Suppressor macrophage treated with lipopolysaccharide for 4 hours (primary cell): Measurements from ENCODE around the gene MPV17.
A peak's percentile ranks its signal among the peaks of the same experiment; 100 is the strongest.

Experiments used
- DNase-seq: peaks from one replicate; pipeline ENCODE4 v3.0.0-alpha.2; 2020

The MPV17 gene

GRCh38 chr2:27263287-27264252 is 59.3 kb downstream of the MPV17 start:
- no peak for DNase-seq

DNA sequence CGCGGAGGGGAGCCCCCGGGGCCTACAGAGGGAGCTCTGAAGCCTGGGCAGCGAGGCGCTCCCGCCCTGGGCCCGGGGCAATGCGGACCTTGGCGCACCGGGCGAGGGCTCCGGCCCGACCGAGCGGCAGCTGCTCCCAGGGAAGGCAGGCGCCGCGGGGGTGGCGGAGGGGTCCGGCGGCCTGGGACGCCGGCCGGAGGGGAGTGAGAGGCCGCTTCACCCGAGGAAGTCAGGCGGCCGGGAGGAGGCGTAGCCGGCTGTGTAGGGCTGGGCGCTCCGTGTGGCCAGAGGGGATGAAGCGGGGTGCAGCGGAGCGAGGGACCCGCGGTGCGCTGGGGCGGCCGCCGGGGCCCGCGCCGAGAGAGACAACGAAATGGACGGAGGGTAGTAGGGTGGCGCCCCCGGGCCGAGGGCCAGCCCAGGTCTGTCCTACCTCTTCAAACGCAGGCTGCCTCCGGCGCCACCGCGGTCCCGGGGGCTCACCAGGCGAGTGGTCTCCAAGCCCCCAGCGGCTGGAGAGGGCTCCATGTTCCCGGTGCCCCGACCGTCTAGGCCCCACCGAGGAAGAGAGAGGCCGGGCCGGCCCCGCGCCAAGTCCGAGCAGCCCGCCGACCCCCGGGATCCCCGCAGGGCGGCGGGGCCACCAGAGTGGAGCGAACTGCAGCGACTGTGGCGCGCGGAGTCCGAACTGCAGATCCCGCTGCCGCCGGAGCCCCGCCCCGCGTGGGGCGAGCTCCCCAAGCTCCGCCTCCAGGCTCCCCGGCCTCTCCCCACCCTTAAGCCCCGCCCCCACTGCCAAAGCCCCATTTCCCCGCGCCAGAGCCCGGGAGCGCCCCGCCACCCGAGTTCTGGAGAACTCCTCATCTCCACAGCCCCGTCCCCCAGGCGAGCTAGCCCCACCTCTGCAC is 60.3 kb downstream of the MPV17 start, which contains the start of gene SLC30A3:
Gene SLC30A3 (minus strand): TSS at position 669 of the 908 bp plus-strand sequence. CDS start 141 bp downstream, at position 528.
- DNase-seq = peak; percentile 71

DNA sequence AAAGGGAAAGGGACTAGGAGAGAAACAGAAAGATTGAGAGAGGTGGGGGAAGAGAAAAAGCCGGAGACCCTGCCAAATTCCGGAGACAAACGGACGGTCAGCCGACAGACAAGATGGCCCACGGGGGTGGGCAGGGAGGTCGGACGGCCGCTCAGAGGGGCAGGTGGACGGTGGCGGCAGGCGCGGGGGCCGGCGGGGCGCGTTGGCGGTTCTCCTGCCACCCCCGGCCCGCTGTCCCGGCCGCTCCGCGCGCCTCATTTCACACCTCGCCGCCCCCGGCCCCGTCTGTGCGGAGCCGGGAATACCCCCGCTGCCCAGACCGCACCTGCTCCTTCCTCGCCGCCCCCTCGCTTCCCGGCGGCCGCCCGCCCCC is 61.0 kb downstream of the MPV17 start:
- DNase-seq = no peak

GRCh38 chr2:27261241-27261925 is 61.5 kb downstream of the MPV17 start:
- no peak for DNase-seq
